ENCODE results near the gene RPGR.

The RPGR gene

DNA sequence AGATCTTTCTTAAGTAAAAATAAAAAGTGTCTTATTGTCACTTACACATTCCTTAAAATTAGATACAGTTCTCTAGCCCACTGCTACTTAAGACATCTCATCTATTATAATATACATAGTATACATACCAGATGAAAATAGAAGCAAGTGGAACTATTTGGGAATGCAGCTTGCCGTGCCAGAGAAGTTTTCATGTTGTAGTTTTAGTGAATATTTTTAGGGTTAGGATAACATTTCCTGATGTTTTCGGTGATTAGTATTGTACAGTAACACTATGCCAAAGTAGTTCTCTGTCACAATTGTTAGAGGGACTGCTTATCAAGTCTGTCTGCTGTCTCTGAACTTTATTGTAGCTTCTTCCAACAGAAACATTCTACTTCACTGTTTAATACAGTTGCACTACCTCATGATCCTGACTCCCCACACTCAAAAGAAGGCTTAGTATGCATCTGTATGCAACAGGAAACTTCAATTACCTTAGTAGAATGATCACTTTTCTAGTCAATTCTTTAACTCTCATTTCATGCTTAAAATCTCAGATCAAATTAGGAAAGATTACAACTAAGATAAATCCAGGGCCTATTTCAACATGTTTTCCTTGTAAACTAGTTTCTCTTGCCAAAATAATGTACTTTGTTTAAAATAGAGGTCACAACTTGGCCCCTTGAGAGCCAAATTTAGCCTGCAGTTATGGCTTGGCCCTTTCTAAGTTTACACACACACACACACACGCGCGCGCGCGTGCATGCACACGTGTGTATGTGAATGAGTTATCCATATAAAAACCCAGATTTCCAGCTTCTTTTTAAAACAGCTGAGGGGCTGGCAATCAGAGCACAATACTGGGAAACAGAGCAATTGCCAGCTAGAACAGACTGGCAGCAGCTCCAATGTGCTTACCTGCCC is 64.3 kb downstream of the RPGR start:
- DNase-seq (ENCODE audit: low read depth in 2 of 2): no peak

DNA sequence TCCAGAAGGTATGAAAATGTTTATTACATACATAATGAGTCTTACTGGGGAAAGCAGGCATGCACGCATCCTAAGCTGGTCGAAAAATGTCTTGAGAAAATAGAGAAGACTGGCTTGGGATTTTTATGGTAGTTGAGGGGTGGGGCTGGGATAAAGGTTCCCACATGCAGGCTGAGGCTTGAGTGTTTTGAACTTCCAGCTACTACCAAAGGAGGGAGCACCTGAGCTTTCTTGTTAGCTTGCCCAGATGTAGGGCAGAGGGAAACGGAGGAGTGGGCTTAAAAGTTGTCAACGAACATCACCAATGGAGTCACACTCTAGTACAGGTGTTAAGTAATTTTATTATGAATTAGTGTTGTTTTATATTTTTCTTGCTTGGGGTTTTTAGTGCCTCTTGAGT is 67.1 kb downstream of the RPGR start:
- no peak for DNase-seq (ENCODE audit: low read depth in 2 of 2)

DNA sequence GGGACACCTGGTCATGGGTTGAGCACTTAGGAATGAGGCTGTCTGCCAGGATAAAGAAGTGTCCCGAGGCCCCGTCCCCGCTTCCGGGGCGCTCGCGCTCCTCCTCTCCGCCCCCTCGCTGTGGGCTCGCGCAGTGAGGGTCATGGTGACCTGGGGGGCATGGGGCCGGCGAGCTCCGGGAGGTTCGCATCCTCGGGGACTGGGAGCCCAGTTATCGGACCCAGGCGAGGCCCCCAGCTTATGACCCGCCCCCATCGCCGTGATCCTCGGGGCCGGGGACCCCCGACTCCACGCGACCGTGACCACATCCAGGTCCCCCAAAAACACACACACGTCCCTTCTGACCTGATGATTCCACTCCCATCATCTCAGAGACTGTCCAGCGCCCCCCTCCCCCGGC is 71.3 kb downstream of the RPGR start:
- no peak for DNase-seq (ENCODE audit: low read depth in 2 of 2)

DNA sequence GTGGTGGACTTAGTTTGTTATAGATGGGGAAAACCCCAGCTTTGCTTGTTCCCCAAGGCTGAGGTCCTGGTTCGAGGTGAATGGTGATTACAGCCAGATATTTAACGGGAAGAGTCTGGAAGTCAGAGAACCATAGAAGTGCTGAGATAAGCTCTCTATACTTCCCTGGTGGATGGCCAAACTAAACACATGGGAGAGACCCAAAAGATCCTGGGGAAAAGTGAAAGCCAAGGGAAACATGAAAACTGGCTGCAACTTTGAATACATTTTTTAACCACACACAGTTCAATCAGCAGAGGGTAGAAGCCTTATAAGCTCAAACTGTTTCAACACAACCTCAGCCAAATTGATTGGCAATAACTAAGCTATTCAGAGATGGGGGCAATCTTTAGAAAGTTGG is 77.3 kb downstream of the RPGR start:
- no peak for DNase-seq (ENCODE audit: low read depth in 2 of 2)

DNA sequence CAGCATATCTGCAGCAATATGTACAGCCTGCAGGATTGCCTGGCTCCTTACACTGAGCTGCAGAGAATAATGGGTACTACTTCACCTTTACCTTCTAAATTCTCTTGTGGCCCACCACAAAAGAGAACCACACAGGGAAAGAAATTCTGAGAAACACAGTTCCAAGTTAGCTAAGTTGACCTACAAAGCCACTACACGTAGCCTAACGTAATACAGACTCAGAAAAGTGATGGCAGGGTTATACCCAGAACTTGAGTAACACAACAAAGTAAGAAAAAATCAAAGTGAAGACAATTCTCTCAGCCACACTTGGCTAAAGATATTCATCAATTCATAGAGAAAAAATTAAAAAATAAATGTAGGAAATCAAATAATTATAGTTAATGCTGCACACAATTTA is 80.3 kb downstream of the RPGR start:
- DNase-seq (ENCODE audit: low read depth in 2 of 2): no peak

DNA sequence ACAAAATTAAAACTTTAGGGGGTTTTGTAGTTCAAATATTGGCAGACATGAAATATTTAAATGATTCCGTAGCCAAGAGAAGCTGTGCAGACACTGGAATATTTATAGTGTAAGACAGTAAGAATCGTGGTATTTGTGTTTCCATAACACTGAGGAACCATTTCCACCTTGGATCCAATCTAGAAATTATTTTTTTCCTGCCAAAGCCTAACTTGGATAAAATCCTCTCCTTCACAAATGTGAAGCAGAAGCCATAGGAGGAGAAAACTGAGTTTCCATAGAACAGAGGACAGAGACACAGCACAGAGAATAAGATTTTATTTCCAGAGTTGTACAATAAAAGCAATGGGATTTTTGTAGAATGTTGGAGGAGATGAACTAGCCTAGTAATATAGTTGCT is 86.8 kb downstream of the RPGR start:
- no peak for DNase-seq (ENCODE audit: low read depth in 2 of 2)

DNA sequence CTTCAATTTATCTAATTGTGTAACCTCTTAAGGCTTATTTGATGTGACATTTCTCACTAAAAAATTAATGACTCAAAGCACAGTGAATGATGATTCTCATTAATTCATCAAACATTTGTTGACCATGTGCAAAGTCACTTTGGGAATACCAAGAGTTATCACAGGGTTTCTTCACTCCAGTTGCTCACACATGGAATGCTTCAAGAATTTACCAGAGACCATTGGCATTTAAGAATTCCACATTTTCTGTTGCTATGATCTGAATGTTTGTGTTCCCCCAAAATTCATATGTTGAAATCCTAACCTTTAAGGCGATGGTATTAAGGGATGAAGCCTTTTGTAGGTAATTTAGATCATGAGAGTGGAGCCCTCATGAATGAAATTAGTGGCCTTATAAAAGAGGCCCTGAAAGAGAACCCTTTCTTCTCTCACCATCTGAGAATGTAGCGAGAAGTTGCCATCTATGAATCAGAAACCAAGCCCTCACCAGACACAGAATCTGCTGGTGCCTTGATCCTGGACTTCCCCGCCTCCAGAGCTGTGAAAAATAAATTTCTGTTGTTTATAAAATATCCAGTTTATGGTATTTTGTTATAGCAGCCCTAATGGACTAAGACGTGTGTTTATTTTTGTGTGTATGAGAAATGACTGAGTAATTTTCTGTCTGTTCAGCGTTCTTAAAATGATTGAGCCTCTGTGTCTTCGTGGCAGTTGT is 90.3 kb downstream of the RPGR start:
- DNase-seq (ENCODE audit: low read depth in 2 of 2): peak; percentile 50 to 52

DNA sequence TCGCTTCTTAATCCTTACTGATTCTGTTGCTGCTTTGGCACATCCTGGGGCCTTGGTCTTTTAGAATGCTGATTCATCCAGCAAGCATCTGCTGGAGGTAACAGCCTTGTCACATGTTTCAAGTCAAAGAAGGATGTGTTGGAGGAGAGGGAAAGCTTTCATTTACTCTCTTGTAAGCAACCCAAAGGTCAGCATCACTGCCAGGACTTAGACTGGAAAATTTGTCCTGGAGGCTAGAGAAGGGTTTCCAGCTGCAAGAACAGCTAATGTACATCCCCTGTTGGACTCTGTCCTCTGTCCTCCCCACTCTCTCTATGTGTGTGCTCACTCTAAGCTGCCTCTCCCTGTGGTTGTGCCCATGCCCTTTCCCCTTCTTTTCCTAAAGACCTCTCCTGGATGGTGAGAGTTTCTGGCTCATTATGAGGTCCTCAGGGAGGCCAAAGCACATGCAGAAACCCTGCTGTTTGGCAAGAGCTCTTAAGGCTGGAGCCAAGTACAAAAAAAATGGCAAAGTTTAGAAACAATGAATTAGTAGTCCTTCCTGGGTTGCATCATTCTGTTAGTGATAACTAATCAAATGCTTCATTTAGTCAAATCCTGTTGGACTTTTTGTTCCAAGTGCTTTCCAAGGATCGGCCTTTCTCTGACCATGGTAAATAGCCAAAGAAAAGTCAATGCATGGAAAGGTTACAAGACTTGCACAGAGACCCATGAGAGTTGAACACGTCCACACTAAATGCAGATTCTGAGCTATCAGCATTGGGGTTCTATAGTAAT is 93.2 kb downstream of the RPGR start:
- DNase-seq (ENCODE audit: low read depth in 2 of 2): peak; percentile 53 to 62

DNA sequence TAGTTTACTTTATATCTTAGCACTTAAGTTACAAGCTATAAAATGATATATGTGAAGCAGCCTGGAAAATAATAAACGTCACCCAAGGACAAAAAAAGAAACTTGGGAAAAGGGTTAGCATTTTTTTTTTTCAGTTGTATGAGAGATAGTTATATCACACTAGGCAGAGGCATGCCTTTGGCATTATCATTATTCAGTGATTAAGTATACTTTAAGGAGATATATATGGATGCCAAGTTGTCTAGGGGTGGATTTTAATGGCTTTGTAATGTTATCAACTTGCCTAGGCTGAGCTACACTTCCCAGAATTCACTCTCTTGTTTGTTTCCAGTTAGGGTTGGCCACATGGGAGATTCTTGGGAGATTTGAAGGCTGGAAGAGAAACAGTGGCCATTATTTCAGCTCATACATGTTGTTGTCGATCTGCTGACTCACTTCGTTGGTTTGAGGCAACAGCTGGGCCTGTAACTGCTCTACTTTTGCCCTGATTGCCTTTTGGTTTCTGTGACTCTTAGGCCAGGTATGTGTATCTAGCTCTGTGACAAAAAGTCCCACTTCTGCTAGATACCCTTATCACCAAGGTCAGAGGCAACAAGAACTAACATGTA is 95.1 kb downstream of the RPGR start:
- DNase-seq (ENCODE audit: low read depth in 2 of 2): no peak

DNA sequence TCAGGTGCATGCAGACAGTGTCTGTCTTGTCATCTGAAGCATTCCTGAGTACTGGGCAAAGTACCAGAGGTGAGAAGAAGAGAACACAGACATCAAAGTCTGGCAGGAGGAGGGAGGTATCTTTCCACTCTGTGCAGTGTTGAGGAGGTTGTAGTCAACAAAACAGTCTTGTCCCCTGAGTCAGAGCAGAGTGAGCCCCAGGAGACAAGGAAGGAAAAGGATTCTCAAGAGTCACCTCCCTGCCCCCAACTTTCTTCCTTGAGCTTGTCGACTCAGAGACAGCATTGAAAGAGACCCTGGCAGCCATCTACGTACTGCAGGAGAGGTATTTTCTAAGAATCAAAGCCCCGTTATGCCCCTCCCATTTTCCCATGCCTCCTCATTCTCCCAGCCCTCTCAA is 102.2 kb downstream of the RPGR start:
- DNase-seq (ENCODE audit: low read depth in 2 of 2): no peak

DNA sequence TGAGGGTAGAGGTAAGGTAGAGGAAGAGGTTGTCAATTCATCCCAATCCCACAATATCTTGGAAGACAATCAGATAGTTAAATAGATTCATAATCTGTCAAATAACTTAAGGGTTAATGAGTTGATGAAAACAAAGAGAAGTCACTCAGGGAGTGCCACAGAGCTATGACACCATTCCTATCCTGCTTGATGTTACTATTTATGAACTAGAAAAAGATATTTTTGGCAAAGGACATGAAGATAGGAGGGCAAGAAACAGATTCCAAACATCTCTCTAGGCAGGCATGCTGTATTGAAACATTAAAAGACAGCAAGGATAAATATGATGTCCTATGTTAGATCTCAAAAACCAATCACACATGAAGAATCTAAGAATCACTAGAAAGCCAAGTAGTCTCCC is 103.1 kb downstream of the RPGR start:
- no peak for DNase-seq (ENCODE audit: low read depth in 2 of 2)

DNA sequence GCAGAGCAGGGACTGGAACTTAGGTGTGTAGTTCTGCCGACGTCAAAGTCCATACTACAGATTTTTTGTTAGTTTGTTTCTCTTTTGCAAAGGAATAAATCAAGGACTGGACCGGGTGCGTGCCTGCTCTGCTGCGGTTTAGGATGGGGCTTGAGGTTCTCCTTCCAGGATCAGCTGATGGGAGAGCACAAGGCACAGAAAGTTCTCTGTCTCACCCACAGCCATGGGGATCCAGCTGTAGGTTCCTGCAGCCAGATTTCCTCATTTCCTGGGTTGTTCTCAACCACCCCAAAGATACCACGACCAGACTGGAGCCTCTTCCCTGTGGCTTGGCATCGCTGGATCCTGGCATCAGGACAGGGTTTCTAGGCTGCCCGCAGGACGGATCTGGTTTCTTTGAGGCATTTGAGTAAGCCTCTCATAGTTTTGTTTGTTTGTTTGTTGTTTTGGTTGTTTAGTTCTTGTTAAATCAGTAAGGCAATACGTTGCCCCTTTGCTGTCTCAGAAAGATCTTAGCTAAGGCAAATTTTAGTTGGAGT is 105.8 kb downstream of the RPGR start:
- no peak for DNase-seq (ENCODE audit: low read depth in 2 of 2)

DNA sequence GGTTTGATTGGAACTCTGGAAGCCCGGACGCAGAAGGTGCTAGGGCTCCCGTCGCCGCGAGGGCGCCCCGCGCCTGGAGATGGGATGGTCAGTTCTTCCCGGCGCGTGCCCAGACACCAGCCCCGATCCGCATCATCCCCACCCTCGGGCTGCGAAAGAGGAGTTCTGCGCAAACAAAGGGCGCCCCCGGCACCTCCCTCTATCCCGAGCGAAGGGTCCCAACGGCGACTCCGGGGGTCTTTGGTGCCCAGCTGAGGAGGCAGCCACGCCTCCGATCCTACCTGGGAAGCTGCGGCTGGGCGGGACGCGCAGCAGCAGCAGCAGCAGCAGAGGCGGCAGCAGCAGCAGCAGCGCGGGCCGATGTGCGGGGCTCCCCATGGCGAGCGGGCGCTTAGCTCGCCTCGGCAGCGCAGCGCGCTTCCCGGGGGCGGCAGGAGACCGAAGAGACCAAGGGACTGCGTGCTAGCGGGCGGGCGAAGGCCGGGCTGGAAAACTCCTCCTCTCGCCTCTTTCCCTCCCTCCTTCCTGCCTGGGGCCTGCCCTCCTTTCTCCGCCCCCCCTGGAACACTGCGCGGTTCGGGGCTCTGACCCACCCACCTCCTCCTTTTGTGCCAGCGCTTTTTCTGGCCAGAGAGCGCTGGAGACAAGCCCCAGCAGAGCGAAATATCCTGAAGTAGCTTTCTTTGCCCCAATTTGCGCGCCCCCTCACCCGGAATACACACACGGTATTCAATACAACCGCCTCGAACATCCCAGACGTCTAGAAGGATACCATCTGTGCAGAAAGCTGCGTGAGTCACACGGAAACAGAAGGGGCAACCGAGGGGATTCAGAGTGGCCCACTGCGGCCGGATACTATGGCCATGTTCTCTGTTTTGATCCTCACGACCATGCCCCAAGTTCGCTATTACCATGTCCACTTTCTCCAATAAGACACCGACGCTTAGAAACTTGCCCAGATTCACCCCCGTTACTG is 106.6 kb downstream of the RPGR start, which contains the start of gene SRPX:
Gene SRPX, minus strand, starts transcription at position 457 of the 976 bp plus-strand sequence. Its CDS starts 79 bp downstream, at position 378.
- no peak for DNase-seq (ENCODE audit: low read depth in 2 of 2)

DNA sequence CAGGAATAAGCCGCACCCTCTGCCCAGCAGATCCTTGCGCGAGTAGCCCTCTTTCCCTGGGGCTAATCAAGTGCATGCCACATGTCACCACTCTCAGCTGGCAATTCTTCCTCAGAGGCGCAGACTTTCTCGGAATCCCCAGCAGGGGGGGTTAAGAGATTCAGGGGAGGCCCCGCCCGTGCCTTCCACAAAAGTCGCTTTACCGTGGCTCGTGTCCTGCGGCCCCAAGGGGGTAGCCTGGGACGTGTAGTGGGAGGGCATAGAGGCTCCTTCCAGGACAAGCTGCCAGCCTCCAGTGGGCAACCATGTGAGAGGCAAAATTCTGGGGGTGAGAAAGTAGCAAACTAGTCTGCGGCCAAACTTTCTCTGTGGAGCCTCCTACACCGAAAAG is 107.3 kb downstream of the RPGR start:
- DNase-seq (ENCODE audit: low read depth in 2 of 2): no peak
